Activated T-cell treated with anti-CD3 and anti-CD28 coated beads, Interleukin-2, amount 50 U/mL, for 1 hour (primary cell): ENCODE measurements around the gene GALNTL6.
"Not testable (repeated sequence)": the region's sequence is repeated elsewhere in the genome, so short reads cannot be mapped to it uniquely, and the experiment has no call there.

Experiments
- DNase-seq: peaks from one replicate; pipeline ENCODE4 v3.0.0-alpha.2; 2020

GALNTL6 gene

DNA sequence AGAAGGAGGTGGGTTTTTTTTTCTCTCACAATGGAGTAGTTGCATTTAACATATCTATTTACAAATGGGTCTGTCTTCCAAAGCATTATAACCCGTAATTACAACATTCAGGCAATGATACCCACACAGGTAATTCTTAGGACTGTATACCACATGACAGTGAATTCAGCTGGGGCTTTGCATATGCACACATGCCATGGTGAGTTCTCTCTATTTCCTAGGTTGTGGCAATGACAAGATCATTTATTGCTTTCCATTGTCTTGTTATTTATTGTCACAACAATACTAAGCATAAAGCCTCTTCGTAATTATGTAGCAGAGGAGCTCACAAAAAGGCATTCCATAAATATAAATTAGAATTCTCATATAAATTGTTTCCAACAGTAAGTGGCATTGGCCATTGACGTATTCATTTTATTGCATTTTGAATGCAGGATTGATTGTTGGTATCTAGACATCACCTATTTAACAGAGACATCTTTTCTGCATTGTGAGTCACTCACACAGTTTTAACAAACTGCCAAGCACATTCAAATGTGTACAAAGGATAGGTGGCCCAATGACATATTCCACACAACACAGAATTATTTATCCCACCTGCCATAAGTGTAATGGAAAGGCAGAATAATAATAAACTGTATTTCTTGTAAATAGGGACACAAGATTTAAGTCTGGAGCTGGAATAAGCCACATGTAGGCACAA, 964.7 kb downstream of the GALNTL6 start:
- DNase-seq: no peak

DNA sequence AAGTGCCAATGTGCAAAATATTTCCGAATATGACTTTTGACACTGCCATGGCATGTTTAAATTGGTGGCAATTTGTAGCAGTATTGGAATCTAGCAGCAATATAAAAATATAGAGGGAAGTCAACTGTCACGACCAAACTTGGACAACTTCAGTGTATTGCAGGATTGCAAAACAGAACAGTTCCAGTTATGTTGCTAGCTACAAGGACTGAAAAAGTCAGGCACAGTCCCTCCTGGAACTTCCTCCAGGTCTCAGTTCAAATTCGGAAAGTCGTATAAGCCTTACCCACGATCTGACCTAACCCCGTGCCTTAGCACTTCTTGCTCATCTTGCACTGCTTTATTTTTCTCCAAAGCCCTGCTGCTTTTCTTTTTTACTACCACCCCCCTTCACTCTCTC, 965.4 kb downstream of the GALNTL6 start:
- no peak for DNase-seq

DNA sequence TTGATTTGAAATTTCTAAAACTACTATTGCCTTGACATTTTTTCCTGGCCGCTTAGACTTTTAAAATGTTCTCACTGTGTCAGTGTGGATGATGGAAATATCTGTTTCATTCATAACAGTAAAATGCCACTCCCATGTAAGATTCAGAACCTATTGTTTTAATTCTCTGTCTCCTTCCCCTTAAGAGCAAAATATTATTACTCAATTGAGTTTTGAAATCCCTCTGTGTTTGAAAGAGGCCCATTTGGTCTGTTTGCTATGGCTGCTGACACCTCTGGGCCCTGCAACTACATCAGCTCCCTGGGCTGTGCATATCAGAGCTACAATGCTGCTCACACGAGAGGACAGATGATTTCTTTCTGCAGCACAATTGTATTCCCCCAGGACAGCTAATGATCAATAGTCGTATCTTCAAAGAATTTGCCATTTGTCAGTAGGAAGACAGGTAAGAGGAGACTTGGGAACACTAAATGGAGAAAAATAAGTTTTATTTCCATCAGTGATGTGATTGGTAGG, 967.4 kb downstream of the GALNTL6 start:
- DNase-seq: no peak

DNA sequence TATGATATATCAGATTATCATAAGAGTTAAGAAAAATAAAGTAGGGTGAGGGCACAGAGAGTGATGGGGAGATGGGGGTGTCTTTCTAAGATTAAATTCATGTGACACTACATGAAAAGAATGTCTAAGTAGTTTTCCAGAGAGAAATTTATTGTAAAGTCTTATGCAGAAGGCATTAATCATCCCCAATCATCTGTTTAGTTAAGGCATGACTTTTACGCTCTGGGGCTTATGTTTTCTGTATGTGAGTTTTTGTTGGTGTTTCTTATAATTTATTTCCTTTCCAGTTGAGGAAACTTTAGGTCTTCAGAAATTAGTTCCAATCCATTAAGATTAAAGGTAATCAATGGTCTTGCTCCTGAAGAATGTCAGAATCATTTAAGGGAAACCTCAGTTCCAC, 972.4 kb downstream of the GALNTL6 start:
- no peak for DNase-seq

DNA sequence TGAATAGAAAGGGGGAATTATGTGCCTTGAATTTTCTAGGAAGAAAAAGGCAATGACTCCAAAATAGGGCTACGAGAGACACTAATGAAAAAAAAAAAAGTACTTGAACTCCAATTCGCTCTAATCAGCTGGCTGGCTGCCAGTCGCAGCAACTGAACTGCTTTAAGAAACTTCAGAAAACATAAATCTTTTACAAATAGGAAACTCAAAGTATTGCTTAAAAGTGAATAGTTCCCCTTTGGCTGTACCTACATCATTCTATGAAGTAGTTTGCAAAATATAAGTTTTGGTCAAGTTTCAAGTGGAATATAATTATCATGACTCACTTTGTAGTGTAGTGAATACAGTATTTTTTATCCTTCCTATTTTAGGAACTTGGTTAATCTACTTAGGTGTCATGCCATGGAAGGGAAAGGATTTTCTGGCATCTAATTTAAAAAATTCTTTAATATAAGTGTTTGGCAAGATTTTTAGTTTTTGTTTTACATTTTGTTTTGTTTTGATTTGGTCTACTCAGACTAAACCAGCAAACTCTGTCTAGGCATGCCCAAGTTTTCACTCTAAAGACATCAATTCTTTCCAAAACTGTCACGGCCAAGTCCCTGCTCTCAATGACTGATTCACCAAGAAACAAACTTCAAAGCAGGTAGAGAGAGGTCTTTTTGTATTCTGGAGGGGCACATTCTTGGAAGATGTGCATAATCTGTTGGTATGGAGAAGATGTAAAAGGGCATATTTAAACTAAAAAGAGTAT, 973.0 kb downstream of the GALNTL6 start:
- no peak for DNase-seq

DNA sequence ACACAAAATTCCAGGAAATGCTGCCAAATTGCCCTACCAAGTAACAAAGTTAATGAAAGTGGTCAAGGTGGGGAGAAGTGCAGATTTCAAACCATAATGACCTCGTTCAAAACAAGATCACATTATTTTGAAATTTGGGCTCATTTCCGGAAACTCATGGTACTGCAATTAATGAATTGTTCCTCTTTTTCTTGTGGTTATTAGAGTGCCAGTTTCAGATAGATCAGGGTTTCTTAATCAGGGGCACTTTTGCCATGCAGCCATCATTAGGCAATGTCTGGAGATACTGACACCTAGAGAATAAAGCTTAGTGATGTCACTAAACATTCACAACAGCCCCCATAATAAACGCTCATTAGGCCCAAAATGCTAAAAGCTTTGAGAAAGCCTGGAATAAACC, 973.9 kb downstream of the GALNTL6 start:
- DNase-seq: no peak

DNA sequence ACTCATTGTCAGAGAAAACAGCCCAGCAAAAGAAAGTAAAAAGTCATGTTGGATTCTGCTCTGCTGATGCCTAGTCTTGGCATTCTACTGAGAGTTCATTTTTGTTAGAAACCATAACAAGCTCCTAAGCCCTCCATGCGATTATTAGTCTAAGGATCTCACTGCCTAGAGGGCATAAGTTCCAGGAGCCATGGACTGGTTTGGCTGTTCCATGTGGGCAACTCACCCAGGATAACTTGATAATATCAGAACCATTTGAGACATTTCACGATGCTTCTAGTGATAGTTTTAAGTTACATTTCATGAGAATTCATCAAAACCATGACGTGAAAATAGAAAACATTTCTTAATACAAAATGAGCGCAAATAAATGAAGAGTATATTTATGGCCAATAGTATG, 978.6 kb downstream of the GALNTL6 start:
- no peak for DNase-seq

DNA sequence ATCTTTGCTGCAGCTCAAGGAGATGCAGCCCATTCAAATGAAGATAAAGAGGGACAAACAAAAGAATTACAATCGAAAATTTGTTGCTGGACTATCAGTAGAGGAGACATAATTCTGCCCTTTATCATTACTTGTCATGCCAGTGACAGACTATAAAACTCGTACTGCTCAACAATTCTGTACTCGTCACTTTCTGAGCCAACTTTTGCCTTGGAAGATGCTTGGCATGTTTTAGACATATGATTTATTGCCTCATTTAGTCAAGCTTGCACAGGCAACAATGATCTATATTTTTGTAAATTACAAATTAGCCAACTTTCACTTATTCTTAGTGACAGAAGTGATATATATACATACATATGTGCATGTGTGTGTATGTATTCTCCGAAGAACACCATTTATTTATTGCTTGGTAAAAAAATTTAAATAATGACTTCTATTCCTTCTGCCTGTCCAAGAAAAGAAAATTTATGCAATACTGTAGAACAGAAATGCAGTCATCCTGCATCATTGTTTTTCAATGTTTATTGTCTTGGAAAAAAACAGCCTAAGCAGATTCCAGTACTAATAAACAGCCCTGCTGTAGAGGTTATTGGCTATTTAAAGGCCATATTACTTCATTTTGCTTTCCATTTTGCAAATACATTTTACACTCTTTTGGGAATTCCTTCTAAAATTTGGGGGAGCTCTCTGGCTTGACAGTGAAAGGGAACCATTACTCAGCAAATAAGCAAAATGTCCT, 980.5 kb downstream of the GALNTL6 start:
- no peak for DNase-seq

DNA sequence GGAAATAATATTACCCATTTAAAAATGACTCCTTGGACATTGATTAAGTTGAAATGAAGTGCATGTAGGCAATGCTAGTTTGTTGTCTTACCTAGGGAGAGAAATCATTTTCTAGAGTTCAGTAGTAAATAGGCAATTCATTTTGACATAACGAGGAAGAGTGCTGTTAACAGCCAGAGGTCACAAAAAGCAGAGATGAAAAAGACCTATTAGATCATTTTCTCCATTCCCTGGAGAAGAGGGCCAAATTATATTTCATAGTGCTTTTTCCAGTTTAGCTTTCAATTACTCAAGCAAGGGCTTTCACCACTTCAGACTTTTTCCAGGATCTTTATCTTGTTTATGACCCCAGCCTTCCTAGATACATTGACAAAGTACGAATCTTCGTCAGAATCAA, 981.1 kb downstream of the GALNTL6 start:
- no peak for DNase-seq

DNA sequence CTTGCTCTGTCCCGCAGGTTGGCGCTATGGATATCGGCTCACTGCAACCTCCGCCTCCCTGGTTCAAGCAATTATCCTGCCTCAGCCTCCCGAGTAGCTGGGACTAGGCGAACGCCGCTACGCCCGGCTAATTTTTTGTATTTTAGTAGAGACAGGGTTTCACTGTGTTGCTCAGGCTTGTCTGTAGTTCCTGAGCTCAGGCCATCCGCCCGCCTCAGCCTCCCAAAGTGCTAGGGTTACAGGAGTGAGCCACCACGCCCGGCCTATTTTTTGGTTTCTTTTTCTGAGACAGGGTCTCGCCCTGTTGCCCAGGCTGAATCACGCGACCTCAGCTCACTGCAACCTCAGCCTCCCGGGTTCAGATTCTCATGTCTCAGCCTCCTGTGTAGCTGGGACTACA, 984.1 kb downstream of the GALNTL6 start:
- DNase-seq: not testable (repeated sequence)

DNA sequence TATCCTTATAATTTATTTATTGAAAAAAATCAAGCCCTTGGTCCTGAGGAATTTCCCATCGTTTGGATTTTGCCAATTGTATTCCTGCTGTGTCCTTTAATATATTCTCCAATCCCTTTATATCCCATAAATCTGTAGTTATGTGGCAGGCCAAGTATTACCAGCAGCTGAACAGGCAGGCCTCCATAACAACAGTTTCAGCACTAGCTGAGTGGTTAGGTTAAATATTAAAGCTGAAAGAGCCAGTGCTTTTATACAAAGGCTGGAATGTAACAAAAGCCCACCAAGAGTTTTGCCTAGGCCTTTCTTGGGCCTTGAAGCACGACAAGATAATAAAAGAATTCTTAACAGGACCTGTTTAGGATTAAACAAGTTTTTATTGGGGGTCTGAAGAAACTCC, 988.8 kb downstream of the GALNTL6 start:
- no peak for DNase-seq

DNA sequence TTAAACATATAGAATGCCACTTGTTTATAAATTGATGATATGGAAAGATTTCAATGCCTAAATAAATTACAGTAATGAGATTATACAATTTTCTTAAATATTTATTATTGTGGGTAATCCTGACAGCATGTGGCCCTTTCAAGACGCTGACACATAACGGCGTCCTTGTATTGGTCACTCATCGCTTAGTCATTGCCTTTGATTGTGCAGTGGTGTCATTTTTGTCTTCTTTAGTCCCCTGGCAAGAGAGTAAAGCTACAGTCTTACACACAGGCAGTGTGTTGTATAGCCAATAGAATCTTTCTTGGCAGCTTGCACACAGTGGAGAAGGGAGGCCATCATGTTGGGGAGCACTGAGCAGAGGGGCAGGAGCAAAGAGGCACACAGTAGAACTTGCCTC, 993.6 kb downstream of the GALNTL6 start:
- no peak for DNase-seq

DNA sequence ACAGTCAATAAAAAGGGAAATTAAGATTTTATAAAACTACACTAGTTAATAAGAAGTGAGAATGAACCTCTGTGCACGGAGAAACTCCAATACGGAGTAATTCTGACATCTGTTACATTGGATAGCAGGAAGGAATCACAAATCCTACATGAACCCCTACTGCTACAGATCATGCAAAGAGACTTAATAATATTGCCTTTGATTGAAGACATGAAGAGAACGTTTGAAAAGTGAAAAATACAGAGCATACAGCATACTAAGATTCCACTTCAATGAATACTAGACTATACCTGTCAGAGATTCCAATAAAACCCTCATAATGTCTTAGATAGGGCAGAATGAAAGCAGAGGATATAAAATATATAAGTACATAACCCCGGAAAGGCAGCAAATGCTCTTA, 995.0 kb downstream of the GALNTL6 start:
- no peak for DNase-seq

DNA sequence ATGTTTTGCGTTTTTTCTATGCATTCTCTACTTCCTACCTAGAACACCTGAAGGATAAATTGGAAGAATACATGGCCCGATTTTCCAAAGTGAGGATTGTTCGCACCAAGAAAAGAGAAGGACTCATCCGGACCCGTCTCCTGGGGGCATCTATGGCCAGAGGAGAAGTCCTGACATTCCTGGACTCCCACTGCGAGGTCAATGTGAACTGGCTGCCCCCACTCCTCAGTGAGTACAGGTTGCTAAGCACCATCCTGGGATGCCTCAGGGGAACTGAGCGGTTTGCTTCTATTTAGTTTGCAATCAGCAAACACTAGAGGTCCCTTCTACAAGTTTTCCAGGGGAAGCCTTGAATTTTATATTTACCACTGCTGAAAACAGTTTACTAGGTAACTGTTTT, 996.1 kb downstream of the GALNTL6 start:
- no peak for DNase-seq

DNA sequence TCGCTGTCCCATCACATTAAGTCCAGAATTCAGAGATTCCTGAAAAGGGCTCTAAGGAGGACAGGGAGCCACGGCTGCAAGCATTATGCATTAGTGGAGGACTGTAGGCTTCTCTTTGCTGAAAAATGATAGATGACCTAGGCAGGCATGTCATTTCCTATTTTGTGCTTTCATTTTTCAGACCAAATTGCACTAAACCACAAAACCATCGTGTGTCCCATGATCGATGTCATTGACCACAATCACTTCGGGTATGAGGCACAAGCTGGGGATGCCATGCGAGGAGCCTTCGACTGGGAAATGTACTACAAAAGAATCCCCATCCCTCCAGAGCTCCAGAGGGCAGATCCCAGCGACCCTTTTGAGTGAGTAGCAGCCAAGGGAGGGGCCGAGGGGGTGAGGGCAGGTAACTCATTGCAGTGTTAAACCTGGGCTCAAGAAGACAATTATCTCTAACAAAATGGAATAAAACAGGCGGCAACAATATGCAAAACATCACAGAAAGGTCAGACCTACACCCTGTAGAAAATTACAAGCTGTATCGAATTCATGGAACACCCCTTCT, 1000.2 kb downstream of the GALNTL6 start:
- DNase-seq: no peak

DNA sequence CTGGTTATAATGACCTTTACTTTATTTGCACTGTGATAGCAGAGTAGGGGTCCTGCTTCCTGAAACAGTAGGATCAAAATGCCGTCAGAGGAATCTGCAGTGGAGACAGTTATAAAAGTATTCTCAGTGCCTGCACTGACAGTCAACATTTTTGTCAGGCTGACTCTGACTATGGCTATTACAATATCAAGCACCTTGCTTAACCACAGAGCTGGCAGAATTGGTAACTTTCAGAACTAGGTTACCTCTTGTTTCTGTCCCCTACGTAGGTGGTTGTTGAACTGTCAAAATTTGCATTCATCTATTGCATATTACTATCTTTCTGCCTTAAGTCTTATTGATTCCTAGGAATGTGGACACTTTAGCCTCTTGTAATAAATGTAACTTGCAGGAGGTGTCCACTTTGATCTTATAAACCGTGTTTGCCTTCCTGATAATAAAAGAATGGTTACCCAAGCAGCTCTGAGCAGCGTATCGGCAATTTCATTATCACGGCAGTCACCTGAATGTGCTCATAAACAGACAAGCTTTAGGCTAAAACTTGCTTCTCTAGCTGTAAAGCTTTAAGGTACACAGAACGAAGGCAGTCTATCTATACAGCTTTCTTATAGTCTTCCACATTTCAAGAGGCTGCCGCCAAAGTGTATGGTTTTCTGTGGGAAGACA, 1002.4 kb downstream of the GALNTL6 start:
- DNase-seq: no peak

DNA sequence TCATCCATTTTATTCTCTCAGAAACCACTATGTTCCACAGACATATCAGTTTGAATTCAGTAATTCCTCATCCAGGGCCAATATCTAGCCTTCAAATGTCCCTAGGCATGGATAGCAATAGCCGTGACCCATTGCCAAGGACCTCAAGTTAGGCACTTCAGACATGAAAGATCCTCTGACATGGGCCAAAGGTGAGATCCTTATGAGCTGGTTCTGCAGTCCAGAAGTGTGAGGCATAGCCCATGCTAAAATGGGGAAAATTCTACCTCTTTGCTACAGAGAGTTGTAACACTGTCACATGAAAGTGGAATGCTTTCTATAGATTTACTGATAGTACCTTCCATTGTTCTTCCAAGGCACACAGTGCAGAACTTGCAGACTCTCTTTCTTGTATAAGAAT, 1005.7 kb downstream of the GALNTL6 start:
- DNase-seq: no peak

DNA sequence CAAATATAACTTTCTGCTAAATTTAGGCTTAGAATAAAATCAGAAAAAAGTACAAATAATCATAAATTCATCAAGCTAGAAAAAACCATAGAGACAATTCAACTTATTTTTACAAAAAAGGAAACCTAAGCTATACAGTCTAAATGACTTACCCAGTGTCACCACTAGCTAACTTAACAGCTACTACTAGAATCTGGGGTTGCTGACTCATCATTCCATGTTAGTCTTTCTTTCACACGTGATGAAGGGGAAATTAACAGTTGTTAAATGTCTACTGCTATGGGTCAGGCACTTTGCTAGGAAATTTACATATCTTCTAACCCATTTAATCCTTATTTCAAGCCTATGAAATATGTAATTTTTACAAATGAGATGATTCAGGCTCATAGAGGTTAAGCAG, 1006.1 kb downstream of the GALNTL6 start:
- no peak for DNase-seq

DNA sequence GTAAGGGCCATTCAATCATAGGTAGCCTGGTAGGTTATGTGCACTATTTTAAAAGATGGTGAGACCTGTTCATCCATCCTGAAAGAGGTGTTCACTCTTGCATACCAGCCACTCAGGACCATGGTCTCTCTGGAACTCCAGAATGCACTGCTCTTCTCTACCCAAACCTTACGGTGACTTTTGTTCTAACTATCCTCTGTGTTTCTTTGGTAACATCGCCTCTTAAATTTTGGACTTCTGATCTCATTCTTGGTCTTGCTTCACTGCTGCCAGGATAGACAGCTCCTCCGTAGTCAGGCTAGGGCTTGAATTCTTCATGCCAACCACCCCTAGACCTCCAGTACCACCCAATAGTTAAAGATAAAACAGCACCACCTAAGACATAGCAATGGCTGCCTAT, 1009.1 kb downstream of the GALNTL6 start:
- DNase-seq: no peak

DNA sequence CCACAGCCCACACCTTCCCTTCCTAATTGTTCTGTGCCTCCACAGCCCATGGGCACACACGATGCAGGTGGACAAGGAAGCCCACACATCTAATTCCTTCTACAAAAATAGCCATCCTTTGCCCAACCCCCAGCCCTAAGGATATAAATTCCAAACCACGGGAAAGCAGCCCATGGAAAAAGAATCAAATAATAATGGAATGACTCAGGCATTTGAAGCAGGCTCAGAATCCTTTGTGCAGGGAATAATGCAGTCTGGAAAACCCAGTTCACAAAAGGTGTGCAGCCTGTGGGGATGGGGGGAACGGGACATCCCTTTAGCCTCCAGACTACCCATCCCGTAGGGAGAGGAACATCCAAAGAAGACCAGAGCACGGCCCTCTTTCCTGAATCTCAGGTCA, 1013.1 kb downstream of the GALNTL6 start:
- DNase-seq: no peak

DNA sequence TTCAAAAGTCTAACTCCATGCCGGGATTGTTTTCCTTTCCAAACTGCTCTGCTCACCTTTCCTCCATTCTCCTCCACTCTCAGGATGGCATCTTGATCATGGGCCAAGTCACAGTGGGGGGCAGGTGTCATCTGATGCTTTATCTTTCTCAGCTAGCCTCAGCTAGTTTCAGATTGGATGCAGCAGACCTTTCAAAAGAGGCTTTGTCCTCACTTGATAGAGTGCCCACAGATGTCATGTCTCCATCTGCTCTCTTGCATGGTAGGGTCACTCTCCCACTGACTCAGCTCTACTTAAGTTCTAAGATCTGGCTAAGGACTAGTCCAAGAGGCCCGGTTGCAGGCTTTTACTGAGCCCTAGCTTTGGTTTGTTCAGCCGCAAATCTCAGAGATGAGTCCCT, 1013.7 kb downstream of the GALNTL6 start:
- no peak for DNase-seq

DNA sequence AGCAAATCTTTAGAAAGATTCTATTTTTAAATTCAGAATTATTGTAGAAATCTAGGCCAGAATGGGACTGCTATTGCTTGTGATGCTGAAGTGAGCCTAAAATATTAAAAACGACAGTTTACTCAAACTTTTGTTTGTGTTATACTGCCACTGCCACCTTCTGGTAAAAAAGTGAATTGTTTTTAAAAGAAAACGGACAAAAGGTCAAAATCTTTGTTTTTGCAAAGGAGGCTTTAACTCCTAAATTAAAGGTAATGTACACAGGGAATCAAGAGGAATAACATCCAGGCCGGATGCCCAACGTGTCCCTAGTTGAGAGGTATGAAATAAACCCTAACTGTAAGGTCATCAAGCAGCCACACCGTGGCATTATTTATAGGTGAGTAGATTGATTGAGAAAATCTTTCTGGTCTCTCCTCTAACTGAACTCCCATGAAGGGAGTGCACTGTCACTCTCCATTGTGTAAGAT, 1017.1 kb downstream of the GALNTL6 start:
- DNase-seq: no peak

DNA sequence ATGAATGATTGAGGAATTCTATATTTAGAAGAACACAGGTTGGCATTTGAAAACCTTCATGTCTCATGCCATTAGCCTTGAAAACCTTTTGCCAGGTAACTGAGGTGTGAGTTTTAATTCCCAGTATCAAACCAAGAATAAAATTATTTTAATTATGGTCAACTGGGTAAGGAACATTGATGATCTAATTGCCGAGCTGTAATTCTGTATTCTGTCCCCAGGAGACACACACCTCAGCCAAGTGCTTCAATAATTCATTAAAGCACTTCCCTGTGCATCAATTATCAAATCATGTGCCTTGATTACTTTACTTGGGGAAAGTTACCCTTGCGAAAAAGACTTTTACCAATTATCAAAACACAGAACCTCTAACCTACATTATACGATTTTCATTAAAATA, 1023.5 kb downstream of the GALNTL6 start:
- no peak for DNase-seq
